Amniotic stem cell (primary cell): ENCODE data around the gene MAP4K4.

Experiments
- DNase-seq: peaks from one replicate; lab custom pipeline; 2025; lab: John Stamatoyannopoulos, UW

The MAP4K4 gene

DNA sequence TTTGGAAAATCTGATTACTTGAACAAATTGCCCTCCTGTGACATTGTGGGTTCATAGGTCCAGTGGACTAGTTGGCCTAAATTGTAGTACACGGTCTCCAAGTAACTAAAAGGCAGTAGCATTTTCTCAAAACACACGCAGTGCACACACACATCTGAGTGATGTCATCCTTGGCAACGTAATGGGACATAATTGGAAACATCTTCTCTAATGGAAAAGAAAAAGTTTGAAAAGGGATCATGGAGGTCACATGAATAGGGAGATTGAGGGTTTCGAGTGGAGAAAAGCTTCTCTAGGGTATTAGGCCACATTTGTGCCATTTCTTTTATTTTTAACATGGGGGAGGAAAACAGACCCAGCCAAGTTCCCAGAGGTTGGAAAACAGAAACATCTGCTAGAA, 93.3 kb downstream of the MAP4K4 start:
- DNase-seq = no peak

DNA sequence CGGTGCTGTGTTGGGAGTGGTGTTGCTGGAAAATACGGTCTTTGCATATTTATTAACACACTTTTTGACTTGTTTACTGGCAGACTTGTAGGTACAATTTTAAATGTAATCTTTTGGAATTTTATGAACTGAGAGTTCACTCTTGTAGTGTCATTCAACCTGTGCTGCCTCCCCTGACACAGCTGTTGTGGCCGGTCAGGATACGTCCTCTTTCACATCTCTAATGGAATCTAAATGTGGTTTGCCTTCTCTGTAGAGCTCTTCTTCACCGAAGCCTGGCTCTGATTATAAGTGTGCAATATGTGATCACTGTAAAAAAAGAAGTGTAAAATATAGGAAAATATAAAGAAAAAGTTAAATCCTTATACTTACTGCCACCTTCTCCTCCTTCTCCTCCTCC, 94.7 kb downstream of the MAP4K4 start:
- no peak for DNase-seq

DNA sequence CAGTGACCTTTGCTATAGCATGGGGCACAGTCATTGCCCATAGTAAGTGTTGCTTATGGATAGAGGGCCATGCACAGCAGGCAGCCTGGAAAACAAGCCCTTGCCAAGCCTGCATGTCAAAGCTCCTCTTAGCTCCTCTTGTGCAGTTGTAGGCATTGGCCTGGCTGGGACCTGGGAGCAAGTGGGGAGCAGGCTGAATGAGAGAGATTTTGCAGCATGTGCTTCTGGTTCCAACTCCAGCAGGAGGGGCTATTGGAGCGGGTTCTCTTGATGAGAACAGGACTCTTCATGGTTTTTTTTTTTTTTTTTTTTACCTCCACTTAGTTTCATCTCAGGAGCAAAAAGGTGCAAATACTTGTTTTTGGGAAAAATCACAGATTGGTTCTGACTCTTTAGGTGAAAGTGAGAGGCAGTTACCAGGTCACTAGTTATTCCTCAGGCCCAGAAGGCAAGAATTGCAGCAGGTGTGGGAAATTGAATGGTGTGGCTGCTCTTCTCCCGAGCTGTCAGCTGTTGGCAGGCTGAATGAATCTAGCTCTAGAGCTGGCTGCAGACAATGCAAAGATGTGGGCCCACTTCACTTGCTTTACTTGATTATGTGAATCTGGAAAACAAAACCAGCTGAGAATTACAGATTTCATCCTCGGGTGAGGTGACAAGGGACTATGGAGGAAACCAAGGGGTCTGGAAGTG, 95.9 kb downstream of the MAP4K4 start:
- no peak for DNase-seq

GRCh38 chr2:101794141-101794540, 96.6 kb downstream of the MAP4K4 start:
- no peak for DNase-seq

GRCh38 chr2:101795033-101795432, 97.5 kb downstream of the MAP4K4 start:
- no peak for DNase-seq

GRCh38 chr2:101796825-101797600, 99.5 kb downstream of the MAP4K4 start:
- no peak for DNase-seq

GRCh38 chr2:101801496-101801895, 104.0 kb downstream of the MAP4K4 start:
- DNase-seq = no peak

GRCh38 chr2:101802329-101802728, 104.8 kb downstream of the MAP4K4 start:
- DNase-seq = no peak

DNA sequence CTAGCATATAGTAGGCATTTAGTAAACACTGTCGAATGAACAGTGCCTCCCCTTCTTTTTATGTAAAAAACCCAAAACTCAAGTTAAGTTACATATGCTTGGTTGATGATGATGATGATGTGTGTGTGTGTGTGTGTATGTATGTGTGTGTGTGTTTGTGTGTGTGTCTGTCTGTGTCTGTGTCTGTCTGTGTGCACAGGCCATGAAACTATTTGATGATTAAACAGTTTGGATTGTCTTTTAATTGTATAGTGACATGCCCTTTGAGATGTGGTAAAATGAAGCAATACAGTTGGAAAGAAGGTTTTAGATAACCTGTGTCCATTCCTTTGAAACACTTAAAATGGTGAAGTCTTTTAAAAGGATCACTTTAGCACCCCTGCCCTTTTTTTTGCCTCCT, 105.6 kb downstream of the MAP4K4 start:
- no peak for DNase-seq

- DNase-seq = no peak
Observed at GRCh38 chr2:101803945-101804696, 106.6 kb downstream of the MAP4K4 start.

DNA sequence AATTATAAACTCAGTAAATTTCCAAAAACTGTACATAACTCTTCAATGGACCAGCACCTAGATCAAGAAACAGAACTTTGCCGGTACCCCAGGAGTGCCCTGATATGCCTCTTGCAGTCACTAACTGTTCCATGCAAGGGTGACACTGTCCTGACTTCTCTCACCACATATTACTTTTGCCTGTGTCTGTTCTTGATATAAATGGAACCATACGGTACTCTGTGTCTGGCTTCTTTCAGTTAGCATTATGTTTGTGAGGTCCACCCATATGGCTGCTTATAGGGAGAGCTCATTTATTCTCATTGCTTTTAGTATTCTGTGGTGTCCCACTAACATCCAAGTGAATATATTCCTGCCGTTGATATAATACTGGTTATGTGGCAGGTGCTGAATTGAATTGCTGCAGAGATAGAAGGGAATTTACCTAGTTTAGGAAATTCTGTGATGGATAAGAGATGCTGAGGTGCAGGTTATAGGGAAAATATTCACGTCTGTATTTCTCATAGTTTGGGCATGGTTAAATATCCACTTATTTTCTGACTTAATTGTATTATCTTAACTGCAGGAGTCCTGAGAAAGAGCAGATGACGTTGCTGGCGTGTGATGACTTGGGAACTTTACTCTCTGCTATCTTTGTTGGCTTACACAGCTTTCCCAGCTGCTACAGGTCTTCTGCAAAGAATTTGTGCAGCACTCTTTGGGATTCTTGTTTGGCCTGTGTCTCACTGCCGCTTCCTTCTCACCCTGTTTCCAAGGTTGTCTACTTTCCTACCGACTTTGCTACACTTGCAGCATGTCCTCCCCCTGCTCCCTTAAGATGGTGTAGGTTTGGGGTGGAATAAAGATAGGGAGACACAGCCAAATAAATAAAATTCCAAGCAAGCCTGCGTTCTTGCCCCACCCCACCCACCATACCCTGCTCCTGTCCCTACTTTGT, 107.9 kb downstream of the MAP4K4 start:
- no peak for DNase-seq

DNA sequence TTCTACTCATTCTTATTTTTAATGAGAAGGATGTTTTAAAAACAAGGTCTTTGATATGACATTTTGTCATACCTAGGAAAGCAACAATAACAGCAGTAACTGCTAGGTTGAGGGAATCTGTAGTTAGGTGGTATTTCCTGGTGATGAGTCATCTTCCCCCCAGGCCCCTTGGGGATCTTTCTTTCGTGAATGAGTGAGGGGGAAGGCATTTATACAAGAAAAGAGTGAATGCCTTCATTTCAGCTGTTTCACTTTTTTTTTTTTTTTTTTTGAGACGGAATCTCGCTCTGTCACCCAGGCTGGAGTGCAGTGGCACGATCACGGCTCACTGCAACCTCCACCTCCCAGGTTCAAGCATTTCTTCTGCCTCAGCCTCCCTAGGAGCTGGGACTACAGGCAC, 108.6 kb downstream of the MAP4K4 start:
- DNase-seq = peak; percentile 47

DNA sequence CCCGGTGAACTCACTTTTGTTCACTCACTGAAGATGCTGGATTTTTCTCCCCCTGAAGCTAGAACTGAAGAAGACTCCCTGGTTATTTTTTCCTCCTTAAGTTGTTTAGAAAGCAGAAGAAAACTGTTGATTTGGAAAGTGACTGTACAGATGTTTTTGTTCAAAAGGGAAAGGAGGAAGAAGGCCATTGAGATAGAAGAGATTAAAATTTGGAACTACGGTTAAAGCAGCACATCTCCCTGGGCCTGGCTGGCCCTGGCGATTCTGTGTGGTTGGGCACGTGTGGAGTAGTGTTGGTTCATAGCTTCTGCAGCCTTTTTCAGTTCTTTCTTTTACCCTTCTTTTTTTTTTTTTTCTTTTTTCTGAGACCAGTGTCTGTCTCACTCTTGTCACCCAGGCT, 109.2 kb downstream of the MAP4K4 start:
- DNase-seq = no peak

DNA sequence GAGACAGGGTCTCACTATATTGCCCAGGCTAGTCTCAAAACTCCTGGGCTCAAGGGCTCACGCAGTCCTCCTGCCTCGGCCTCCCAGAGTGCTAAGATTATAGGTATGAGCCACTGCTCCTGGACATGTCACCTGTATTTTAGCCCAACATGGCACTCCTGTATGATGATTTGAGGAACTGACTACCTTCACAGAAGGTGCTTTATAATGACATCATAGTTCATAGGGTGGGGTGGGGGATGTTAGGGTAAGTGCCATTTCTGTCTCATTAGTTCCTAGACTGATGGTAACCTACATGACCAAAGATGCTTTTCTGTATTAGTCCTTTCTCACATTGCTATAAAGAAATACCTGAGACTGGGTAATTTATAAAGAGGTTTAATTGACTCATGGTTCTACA, 109.7 kb downstream of the MAP4K4 start:
- no peak for DNase-seq

DNA sequence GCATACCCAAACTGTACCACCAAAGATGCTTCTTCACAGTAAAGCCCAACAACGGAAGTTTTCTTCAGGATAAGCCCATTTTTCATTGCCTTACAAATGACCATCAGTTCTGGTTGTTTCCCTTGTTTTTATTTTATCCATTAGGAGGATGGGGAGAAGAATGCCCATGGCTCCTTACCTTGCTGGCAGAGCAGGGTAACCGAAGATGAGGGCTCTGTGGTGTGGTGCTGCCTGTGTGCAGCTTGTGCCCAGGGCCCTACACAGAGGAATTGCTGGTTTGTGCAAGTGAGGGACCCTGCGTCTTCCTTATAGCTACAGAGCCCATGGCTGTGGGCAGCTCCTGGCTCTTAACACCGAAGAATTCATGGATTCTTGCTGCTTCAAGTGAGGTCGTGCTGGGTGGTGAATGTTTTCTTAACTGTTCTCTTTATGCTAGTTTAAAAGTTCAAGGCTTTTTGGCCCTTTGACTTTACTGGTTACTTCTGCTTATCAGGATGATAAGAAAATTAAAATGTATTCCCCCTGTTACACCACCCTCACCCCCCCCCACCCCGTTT, 110.6 kb downstream of the MAP4K4 start:
- no peak for DNase-seq

DNA sequence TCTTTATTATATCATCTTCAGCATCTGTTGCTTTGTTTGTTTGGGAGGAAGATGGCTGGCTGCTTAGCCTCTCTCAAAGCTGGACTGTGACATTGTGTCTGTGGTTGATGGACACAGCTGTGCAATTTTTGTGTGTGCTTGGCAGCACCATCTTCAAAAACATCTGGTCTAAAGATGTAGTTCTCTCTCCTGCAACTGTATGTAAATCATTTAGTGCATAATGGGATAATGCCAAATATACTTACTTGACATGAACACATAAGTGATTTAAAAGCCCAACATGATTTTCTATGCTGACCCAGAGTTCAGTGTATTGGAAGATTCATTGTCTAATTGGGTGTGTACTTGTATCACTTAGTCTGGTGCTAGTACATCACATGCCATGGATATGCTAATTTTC, 112.2 kb downstream of the MAP4K4 start:
- no peak for DNase-seq

DNA sequence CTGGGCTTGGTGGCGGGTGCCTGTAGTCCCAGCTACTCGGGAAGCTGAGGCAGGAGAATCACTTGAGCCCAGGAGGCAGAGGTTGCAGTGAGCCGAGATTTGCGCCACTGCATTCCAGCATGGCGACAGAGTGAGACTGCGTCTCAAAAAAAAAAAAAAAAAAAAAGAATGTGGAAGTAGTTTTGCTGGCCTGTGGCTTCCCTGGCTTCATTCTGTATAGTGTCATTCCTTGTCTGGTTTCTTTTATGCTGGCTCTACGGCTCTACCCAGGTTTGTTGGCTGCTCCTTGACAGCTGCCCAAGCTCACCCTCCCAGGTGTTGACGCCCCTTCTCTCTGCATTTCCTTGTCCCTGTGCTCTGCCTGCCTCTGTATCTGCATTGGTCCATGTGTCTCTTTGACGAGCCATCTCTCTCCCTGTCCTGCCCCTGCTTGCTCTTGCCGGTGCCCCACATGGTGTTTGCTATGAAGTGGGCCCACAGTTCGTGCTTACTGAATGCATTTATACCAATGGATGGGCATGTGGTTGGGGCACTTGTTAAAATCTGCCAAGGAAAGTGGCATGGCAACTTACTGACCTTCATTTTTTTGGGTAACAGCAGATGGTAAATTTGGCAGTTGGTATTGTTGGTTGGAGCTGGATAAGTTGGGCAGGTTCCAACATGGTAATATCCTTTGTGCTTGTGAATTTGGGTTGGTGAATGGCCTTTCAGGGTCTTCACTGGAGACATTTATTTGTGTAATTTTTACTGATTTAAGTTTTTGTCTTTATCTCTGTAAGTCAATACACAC, 113.9 kb downstream of the MAP4K4 start:
- DNase-seq = no peak

GRCh38 chr2:101812226-101812625, 114.7 kb downstream of the MAP4K4 start:
- no peak for DNase-seq

DNA sequence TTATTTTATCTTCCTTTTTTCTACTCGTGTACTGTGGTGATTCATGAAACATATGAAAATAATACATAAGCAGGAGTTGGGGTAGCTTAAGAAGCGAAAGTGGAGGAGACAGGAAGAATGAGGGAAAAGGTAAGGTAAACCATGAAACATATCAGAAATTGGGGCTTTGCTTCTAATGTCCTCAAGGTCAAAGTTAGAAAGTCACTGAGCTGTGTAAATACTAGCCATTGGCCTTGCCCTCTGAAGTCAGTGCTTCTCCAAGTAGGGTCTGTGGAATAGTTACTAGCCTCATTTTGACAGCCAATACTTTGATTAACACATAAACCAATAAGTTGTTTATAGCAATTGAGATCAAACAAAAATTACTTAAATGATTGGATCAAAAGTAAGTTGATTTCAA, 117.2 kb downstream of the MAP4K4 start:
- no peak for DNase-seq

- DNase-seq = no peak
Observed at GRCh38 chr2:101815154-101815553, 117.6 kb downstream of the MAP4K4 start.
